Activated naive CD4-positive, alpha-beta T cell treated with anti-CD3 and anti-CD28 coated beads, Interleukin-2, amount 50 U/mL, for 24 hours (primary cell): Measurements from ENCODE around the gene ARMC3.

Source experiments
- H3K27ac Mint-ChIP-seq: one replicate; pipeline ENCODE4 v1.8.0; 2021; ENCODE audit warnings: mild to moderate bottlenecking, mixed read lengths
- H3K27me3 Mint-ChIP-seq: one replicate; pipeline ENCODE4 v1.8.0; 2021; ENCODE audit warnings: mixed read lengths
- H3K36me3 Mint-ChIP-seq: one replicate; pipeline ENCODE4 v1.8.0; 2021; ENCODE audit warnings: mixed read lengths
- H3K4me1 Mint-ChIP-seq: one replicate; pipeline ENCODE4 v1.8.0; 2021; ENCODE audit warnings: mixed read lengths
- H3K4me3 Mint-ChIP-seq: one replicate; pipeline ENCODE4 v1.8.0; 2021; ENCODE audit warnings: mild to moderate bottlenecking, mixed read lengths
- H3K9me3 Mint-ChIP-seq: one replicate; pipeline ENCODE4 v1.8.0; 2021; ENCODE audit warnings: mixed read lengths

Gene ARMC3

DNA sequence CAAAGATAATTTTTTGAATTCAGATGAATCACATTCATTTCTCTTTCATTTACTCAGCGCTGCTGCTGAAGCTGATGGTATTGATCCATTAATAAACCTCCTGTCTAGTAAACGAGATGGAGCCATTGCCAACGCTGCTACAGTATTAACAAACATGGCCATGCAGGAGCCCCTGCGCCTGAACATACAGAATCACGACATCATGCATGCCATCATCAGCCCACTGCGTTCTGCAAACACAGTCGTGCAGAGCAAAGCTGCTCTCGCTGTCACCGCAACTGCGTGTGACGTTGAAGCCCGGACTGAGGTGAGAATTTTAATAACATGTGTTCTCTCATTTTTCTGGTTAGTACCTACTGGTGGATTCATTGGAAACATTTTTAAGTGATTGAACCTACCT, 70.2 kb downstream of the ARMC3 start:
- H3K4me1 Mint-ChIP-seq = no peaks in the 10 kb centered on the region
- no peaks in the 10 kb centered on the region for H3K36me3 Mint-ChIP-seq
- H3K27ac Mint-ChIP-seq = no peak overlapping the region
- H3K4me3 Mint-ChIP-seq = no peak overlapping the region
- no peaks in the 10 kb centered on the region for H3K9me3 Mint-ChIP-seq
- H3K27me3 Mint-ChIP-seq = peaks cover 5% of the 10 kb centered on the region

DNA sequence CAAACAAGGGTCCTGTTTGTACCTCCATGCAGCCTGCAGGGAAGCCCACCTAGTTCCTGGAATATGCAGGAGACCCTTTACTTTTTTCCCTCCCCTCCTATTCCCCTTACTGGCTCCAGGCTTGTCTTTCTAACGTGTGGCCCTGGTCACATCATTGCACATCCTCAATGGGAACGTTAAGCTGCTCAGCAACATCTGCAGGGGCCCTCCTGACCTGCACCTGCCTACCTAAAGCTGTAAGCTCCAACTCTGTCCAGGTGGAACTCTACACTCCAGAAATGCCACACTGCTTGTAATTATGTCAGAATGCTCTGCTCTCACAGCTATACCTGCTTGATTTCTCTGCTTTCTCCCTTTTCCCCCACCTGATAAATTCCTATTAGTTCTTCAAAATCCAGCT, 72.1 kb downstream of the ARMC3 start:
- Mint-ChIP-seq H3K4me1 (no peaks in the 10 kb centered on the region), H3K4me3 (no peak overlapping the region), H3K36me3 (peaks cover 2% of the 10 kb centered on the region), H3K27me3 (peaks cover 17% of the 10 kb centered on the region), H3K9me3 (no peaks in the 10 kb centered on the region), H3K27ac (no peak overlapping the region)

DNA sequence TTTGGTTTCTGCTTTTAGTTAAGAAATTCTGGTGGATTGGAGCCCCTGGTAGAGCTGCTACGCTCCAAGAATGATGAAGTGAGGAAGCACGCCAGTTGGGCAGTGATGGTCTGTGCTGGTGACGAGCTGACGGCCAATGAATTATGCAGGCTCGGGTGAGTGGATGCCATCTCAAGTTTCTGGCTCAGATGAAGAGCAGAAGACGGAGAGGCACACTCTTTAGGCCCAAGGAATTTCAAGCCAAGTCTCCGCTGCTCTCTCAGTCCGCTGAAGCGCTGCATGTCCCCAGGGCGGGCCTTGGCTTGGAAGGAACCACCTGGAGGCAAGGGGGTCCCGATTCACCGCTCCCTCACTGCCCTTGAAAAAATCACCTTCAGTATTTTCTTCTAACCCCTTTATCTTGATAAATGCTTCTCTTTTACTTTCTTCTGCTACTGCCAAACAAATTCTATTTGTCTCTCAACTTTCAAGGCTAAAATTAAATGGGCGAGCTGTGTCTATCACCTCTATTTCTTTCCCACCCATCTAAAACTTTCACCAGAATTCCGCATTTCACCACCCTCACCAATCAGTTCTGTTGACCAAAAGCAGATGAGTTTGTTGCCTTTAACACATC, 74.2 kb downstream of the ARMC3 start:
- Mint-ChIP-seq H3K4me1 (no peaks in the 10 kb centered on the region), H3K27me3 (peaks cover 20% of the 10 kb centered on the region), H3K27ac (no peak overlapping the region), H3K36me3 (peaks cover 2% of the 10 kb centered on the region), H3K4me3 (no peak overlapping the region), H3K9me3 (no peaks in the 10 kb centered on the region)

DNA sequence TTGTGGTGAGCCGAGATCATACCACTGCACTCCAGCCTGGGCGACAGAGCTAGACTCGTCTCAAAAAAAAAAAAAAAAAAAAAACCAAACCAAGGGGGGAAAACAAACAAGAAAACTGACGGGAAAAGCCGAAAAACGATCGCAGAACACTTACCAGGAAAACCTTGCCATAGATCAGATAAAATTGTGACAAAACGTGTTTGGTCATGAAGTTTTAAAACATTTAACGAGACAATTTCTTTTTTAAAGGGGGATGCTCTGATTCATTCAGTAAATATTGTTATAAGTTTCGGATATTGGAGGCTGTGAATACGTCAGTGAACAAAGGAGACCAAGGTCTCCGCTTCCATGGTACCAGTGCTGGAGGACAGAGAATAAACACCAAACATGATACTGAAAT, 77.3 kb downstream of the ARMC3 start:
- Mint-ChIP-seq H3K4me1 (no peaks in the 10 kb centered on the region), H3K27ac (no peak overlapping the region), H3K9me3 (no peaks in the 10 kb centered on the region), H3K36me3 (peaks cover 2% of the 10 kb centered on the region), H3K4me3 (no peak overlapping the region), H3K27me3 (peaks cover 26% of the 10 kb centered on the region)

DNA sequence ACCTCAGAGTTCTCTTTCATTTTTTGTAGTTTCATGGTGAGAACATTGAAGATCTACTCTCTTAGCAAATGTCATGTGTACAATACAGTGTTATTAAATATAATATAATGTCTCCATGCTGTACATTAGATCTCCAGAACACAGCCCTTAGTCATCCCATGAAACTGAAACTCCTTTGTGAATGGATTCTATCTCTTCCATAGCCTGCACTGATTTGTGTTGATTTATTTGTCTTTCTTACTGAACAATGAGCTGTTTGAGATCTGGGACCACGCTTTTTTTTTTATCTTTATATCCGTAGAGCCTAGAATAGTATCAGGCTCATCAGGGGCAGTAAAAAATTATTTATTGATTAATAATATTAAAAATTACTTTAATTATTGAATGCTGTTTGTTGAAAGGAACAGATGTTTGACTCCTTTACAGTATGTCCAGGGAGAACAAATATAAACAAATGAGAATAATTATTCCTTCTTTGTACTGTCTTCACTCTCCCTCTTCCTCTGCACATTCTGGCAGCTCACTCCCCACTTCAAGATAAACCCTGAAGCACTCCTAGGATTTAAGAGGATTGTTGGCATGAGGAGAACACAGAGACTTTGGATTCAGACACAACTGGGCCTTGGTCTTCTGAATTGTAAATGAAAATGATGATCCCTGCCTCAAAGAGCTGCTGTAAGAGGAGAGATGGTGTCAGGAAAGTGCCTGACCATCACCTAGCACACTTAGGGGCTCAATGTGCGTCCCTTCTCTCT, 85.9 kb downstream of the ARMC3 start:
- H3K27me3 Mint-ChIP-seq = peaks cover 13% of the 10 kb centered on the region
- H3K9me3 Mint-ChIP-seq = no peaks in the 10 kb centered on the region
- H3K36me3 Mint-ChIP-seq = no peaks in the 10 kb centered on the region
- no peaks in the 10 kb centered on the region for H3K4me1 Mint-ChIP-seq
- H3K4me3 Mint-ChIP-seq = no peak overlapping the region
- H3K27ac Mint-ChIP-seq = no peak overlapping the region

DNA sequence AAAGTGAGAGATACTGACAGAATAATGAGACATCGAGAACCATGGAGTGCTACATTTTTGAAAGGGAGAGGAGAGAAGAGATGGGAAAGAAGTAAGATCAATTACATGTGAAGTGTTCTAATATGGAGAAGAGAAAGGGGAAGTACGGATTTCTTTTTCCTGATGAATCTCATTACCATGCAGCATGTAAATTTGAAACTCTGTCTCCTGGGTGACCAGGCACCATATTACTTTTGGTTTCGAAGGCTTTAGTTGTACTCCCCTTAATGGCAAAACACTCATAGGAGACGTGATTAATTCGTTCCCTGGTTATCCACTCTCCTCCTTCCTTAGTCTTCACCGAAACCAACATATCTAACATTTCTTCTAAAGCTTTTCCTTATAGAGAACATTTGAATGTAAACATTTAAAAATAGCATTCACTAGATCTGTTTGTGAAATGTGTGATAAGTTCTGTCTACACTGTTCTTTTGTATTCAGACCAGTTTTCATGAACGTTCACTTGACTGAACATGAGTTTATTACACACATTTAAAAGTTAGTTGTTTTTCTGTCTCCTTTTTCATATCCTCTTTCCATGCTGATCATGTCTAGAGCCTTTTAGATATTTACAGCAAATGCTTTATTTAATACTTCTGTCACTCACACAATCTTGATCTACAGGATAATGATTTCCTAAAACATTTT, 87.3 kb downstream of the ARMC3 start:
- H3K36me3 Mint-ChIP-seq = no peaks in the 10 kb centered on the region
- no peak overlapping the region for H3K27ac Mint-ChIP-seq

DNA sequence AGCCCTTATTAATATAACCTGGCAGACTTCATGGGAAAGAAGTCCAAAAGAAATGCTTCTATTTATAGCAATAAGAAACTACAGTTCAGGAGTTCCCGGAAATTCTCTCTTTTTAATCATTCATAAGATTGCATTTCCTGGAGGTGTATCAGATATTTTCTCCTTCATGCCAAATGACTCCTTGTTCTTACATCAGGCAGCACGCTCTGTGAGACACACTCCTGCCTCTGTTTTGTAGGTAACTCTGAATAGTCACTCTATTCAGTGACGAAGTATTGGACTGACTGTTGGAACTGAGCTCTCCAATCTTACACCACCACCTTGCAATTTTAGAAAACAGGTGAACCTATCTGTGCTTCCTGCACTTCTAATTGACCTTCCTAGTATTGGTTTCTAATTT, 88.8 kb downstream of the ARMC3 start:
- peaks cover 5% of the 10 kb centered on the region for H3K27me3 Mint-ChIP-seq
- no peak overlapping the region for H3K27ac Mint-ChIP-seq
- no peak overlapping the region for H3K4me3 Mint-ChIP-seq
- no peaks in the 10 kb centered on the region for H3K4me1 Mint-ChIP-seq
- no peaks in the 10 kb centered on the region for H3K36me3 Mint-ChIP-seq
- no peaks in the 10 kb centered on the region for H3K9me3 Mint-ChIP-seq

More for the DNA sequence above, 87.3 kb downstream of the ARMC3 start:
- no peaks in the 10 kb centered on the region for H3K4me1 Mint-ChIP-seq
- no peak overlapping the region for H3K4me3 Mint-ChIP-seq
- H3K9me3 Mint-ChIP-seq = no peaks in the 10 kb centered on the region
- H3K27me3 Mint-ChIP-seq = peaks cover 6% of the 10 kb centered on the region

DNA sequence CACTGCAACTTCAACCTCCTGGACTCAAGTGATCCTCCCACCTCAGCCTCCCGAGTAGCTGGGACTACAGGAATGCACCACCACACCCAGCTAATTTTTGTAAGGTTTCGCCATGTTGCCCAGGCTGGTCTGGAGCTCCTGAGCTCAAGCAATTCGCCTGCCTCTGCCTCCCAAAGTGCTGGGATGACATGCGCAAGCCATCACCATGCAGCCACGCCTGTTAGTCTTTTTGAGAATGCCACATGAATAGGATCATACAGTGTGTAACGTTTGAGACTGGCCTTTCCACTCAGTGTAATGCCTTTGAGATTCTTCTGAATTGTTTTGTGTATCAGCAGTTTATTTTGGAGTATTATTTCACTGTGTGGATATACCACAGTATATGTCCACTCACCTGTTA, 91.8 kb downstream of the ARMC3 start:
- Mint-ChIP-seq H3K36me3 (peaks cover 5% of the 10 kb centered on the region), H3K27ac (no peak overlapping the region), H3K4me1 (no peaks in the 10 kb centered on the region), H3K4me3 (no peak overlapping the region), H3K27me3 (peaks cover 17% of the 10 kb centered on the region), H3K9me3 (peaks cover 17% of the 10 kb centered on the region)

DNA sequence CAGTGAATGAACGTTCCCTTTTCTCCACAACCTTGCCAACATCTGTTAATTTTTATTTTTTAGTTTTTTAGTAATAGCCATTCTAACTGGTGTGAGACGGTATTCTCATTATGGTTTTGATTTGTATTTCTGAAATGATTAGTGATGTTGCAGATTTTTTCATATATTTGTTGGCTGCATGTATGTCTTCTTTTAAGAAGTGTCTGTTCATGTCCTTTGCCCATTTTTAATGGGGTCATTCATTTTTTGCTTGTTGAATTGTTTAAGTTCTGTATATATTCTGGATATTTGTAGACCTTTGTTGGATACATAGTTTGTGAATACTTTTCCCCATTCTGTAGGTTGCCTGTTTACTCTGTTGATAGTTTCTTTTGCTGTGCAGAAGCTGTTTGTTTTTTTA, 93.6 kb downstream of the ARMC3 start:
- Mint-ChIP-seq H3K9me3 (peaks cover 20% of the 10 kb centered on the region), H3K4me1 (no peaks in the 10 kb centered on the region), H3K4me3 (no peak overlapping the region), H3K27ac (no peak overlapping the region), H3K36me3 (peaks cover 5% of the 10 kb centered on the region), H3K27me3 (peaks cover 22% of the 10 kb centered on the region)

DNA sequence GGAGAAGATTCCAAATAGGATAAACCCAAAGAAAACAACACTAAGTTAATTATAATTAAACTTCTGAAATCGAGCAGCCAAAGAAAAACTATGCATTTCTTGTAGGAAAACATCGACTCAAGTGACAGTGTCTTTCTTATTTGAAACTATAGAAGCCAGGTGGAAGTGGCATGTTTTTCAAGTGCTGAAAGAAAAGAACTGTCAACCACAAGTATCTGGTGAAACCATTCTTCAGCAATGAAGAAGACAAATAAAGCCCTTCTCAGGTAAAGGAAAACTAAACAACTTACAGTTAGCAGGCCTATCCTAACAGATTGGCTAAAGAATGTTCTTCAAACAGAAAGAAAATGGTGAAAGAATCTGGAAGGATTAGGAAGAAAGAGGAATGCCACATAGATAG, 96.1 kb downstream of the ARMC3 start:
- no peaks in the 10 kb centered on the region for H3K4me1 Mint-ChIP-seq
- no peak overlapping the region for H3K4me3 Mint-ChIP-seq
- H3K27ac Mint-ChIP-seq = no peak overlapping the region
- peaks cover 25% of the 10 kb centered on the region for H3K27me3 Mint-ChIP-seq
- peaks cover 20% of the 10 kb centered on the region for H3K9me3 Mint-ChIP-seq
- H3K36me3 Mint-ChIP-seq = peaks cover 5% of the 10 kb centered on the region

DNA sequence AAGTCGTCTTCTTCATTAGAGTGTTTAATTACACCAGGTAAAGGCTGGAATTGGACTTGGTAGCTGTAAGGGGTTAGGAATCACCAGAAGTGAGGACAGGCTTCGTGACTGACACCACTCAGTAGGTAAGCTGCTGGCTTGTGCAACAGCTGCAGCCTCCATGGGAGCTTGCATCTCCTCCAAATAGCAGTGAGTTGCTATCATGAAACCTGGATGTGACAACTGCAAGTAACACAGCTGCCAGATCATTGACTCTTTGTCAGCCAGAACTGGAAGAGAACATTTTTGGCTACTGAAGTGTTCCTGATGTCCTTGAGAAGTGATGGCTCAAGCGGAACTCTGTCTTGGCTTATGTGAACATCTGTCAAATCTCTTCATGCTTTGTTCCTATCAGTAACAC, 103.5 kb downstream of the ARMC3 start:
- peaks cover 20% of the 10 kb centered on the region for H3K27me3 Mint-ChIP-seq
- no peak overlapping the region for H3K4me3 Mint-ChIP-seq
- H3K9me3 Mint-ChIP-seq = no peaks in the 10 kb centered on the region
- no peaks in the 10 kb centered on the region for H3K4me1 Mint-ChIP-seq
- no peak overlapping the region for H3K27ac Mint-ChIP-seq
- H3K36me3 Mint-ChIP-seq = no peaks in the 10 kb centered on the region

DNA sequence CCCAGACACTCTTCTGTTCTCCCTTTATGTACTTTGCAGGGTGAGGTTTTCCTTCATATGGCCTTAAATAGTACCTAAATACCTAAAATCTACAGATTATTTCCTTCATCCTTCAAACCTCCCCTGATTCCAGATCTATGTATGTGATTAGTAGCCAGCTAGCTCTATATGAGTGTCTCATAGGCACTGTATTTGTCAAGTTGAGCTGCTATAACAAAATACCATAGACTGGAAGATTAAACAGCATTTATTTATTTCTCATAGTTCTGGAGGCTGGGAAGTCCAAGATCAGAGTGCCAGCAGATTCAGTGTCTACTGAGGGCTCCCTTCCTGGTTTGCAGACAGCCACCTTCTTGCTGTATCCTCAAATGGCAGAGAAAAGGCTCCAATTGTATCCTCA, 106.9 kb downstream of the ARMC3 start:
- Mint-ChIP-seq H3K4me3 (no peak overlapping the region), H3K9me3 (peaks cover 4% of the 10 kb centered on the region), H3K27ac (no peak overlapping the region), H3K36me3 (no peaks in the 10 kb centered on the region), H3K4me1 (no peaks in the 10 kb centered on the region), H3K27me3 (peaks cover 14% of the 10 kb centered on the region)

DNA sequence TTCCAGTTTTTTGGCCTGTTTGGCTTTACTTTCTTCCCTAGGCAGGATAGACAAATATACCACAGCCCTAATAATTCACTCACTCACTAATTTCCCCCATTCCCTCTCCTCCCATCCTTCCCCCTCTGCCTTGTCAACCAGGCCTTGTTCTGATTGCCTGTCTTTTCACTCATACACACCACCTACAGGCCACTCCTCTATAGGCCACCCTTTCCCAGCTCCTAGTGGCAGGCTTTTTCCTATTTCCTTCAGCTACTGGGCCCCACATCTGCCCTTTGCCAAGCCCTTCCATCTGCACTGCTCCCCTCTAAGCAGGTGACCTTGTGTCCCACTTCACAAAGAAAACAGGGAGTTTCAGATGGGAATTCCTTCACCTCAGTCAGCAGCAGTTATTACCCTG, 107.7 kb downstream of the ARMC3 start:
- H3K27ac Mint-ChIP-seq = no peak overlapping the region

DNA sequence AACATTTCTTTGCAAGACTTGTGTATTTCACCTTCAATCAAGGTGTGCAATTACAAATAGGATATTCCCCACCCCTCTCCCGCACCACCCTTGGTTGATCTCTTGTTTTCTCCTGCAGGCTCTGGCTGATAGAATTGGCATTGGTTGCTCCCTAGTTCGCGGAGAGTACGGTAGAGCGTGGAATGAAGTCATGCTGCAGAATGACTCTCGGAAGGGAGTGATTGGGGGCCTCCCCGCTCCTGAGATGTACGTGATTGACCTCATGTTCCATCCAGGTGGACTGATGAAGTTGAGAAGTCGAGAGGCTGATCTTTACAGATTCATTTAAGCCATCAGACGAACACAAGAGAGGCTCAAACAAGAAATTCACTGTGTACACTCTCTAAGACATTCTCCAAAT, 109.3 kb downstream of the ARMC3 start:
- peaks cover 12% of the 10 kb centered on the region for H3K27me3 Mint-ChIP-seq
- H3K9me3 Mint-ChIP-seq = peaks cover 8% of the 10 kb centered on the region
- H3K36me3 Mint-ChIP-seq = no peaks in the 10 kb centered on the region
- H3K27ac Mint-ChIP-seq = no peak overlapping the region
- H3K4me1 Mint-ChIP-seq = no peaks in the 10 kb centered on the region
- H3K4me3 Mint-ChIP-seq = no peak overlapping the region

More for the DNA sequence above, 107.7 kb downstream of the ARMC3 start:
- Mint-ChIP-seq H3K27me3 (peaks cover 15% of the 10 kb centered on the region), H3K4me1 (no peaks in the 10 kb centered on the region), H3K36me3 (no peaks in the 10 kb centered on the region), H3K9me3 (peaks cover 8% of the 10 kb centered on the region), H3K4me3 (no peak overlapping the region)

DNA sequence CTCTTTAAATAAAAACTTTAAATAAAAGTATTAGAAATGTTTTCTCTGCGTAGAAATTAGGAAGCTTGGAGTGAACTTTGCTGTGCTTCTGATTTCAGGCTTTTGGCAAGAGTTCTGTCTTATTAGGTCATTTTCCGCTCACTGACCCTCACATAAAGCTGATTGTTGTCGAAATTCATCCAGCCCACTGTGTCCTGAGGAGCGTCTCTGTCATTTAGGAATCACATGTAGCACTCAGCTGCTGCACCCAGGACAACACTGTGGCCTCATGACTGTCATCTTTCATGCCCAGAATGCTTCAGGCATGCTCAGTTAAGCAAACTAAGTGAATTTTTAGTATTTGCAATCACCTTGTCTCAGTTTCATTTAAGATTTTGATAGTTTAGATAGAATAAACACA, 109.7 kb downstream of the ARMC3 start:
- peaks cover 8% of the 10 kb centered on the region for H3K9me3 Mint-ChIP-seq
- H3K36me3 Mint-ChIP-seq = no peaks in the 10 kb centered on the region
- no peak overlapping the region for H3K4me3 Mint-ChIP-seq
- H3K27ac Mint-ChIP-seq = no peak overlapping the region
- peaks cover 15% of the 10 kb centered on the region for H3K27me3 Mint-ChIP-seq
- H3K4me1 Mint-ChIP-seq = no peaks in the 10 kb centered on the region

DNA sequence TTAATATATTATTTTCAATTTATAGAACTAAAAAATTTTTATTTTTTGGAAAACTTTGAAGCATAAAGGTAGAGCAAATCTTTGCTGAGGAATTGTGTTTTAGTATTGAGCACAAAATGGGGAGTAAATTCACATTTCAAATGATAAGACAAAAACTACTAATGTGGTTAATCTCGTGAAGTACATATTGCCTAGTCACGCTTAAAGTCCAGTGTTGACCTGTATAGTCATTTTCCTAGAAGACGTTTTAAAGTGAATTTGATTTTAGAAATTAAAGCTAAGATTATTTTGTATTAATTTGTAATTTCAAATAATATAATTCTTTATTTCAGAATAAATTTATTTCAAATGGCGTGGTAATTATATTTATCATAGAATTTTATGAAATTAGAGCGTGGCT, 110.3 kb downstream of the ARMC3 start:
- Mint-ChIP-seq H3K27ac (no peak overlapping the region), H3K4me1 (no peaks in the 10 kb centered on the region), H3K27me3 (peaks cover 18% of the 10 kb centered on the region), H3K4me3 (no peak overlapping the region), H3K36me3 (no peaks in the 10 kb centered on the region), H3K9me3 (peaks cover 8% of the 10 kb centered on the region)
